SIG-M5 treated with dmso at 0.1 percent for 504 hours (cell line): ENCODE measurements around the gene ICA1.
"Not testable (repeated sequence)": the region's sequence is repeated elsewhere in the genome, so short reads cannot be mapped to it uniquely, and the experiment has no call there.

ENCODE experiments used
- DNase-seq: peaks from one replicate; lab custom pipeline; 2025; ENCODE audit not compliant: unreplicated experiment; lab: John Stamatoyannopoulos, UW

ICA1 gene

GRCh38 chr7:8109196-8110022 lies 152.6 kb downstream of the ICA1 start:
- no peak for DNase-seq

- no peak for DNase-seq
These were observed 156.4 kb downstream of the ICA1 start for GRCh38 chr7:8105449-8106095.

GRCh38 chr7:8103282-8103681 lies 158.7 kb downstream of the ICA1 start:
- no peak for DNase-seq

DNA sequence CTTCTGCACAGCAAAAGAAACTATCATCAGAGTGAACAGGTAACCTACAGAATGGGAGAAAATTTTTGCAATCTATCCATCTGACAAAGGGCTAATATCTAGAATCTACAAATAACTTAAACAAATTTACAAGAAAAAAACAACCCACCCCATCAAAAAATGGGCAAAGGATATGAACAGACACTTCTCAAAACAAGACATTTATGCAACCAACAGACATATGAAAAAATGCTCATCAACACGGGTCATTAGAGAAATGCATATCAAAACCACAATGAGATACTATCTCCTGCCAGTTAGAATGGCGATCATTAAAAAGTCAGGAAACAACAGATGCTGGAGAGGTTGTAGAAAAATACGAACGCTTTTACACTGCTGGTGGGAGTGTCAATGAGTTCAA lies 160.7 kb downstream of the ICA1 start:
- not testable (repeated sequence) for DNase-seq

DNA sequence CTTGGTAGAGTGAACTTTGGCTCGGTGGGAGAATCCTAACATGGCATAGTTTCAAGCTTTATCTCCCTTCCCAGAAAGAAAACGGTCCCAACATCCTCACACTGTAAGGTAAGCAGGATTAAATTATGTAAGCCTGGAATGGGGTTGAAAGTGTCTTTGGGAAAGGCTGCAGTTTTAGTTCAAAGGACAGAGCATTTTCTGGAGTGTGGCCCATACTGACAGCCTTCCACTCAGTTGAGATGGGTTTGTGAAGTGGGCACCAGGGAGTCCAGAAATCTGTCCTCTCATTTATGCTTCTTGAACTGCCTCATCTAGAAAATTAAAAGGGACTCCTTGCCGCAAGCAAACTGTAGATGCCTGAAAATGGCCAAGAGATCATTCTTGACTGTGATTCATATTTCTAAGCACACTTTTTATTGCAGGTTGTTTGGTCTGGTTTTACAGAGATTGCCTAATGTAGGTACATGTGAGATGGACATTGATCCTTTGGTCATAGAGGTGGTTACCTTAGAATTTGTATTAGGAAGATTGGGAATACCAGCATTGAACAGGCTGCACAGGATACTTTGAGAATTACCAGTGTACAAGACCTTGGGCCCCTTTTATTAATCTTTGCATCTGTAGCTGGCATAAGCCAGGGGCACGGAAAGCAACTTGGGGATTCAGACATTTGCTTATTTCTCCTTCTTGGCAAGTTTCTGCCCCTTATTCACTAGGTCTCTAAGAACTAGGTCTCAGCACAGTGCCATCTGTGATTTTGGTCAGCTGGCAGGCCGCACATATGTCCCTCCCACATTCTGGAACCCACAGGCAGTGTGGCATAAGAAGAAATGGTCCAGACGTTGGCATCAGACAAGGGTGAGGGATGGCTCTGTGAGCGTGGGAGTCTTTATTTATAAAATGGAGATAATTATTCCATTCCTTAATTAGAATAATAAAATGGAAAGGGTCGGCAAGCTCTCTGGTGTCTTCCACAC lies 167.5 kb downstream of the ICA1 start:
- no peak for DNase-seq

- DNase-seq, result no peak
These were observed 169.8 kb downstream of the ICA1 start for GRCh38 chr7:8092140-8092539.

DNA sequence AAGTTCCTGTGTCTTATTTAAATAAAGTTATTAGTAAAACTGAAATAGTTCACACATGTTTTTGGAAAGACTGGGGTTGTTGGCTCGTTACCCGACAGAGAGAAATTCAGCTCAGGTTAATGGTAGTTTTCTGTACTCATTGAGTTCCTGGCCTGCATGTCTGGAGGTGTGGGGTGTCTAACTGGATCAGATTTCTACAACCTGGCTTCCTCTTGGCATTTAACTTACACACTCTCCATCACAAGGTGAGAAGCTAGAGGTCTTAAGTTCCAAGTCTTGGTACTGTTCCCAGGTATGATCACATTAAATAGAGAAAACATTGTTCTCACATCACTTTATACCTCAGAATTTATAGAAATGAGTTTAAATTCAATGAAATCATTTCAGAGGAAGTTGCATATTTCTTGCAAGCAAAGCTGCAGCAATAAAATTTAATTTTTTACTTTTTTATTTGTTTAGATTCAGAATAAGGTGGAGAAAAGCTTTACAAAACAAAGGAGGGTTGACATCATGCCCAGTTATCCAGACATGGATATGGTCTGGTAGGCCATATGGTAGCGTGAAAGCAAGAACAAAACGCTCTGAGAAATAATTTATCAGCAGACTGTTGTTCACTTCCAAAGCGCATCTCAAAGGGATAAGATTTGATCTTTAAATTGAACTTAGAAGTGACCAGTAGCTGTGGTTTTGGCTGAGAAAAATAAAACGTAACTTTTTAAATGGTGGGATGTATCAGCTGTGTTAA lies 172.8 kb downstream of the ICA1 start:
- no peak for DNase-seq

- DNase-seq, result no peak
These were observed 175.7 kb downstream of the ICA1 start for GRCh38 chr7:8086239-8086638.

DNA sequence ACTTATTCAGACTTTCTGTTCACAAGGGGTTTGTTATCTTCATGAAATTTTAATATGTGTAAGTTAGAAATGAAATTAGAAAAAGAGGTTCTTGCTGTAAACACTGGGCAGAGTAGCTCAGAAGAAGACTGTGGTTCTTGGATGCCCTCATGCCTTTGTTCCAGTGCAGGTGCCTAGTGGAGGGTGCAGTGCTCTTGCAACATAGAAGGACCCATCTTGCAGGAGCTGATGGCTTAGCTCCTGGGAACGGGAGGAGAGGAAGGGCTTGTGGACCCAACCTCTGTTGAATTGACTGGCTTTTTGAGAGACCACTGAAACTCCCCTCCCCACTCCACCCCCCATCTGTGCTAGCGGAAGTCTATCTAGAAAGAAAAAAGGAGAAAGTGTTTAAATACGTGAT lies 176.5 kb downstream of the ICA1 start:
- DNase-seq, result no peak

- no peak for DNase-seq
These were observed 177.1 kb downstream of the ICA1 start for GRCh38 chr7:8084836-8085235.

GRCh38 chr7:8082762-8083161 lies 179.2 kb downstream of the ICA1 start:
- DNase-seq, result no peak

DNA sequence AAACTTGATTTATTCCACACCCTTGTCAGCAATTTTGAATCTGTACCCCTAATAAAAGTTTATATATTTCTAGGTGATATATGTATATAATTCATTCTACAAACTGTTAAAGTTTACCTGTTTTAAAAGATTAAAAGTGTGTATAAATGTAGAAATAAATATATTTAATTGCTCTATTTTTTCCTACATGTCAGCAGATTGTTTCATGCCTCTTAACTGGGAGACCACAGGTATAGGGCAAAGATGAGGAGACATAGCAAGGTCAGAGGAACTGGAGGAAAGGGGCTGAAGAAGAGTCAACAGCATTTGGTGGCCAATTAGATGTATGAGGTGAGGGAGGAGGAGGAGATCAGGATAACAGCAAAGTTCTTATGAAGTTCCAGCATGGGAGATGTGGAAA lies 183.5 kb downstream of the ICA1 start:
- no peak for DNase-seq

DNA sequence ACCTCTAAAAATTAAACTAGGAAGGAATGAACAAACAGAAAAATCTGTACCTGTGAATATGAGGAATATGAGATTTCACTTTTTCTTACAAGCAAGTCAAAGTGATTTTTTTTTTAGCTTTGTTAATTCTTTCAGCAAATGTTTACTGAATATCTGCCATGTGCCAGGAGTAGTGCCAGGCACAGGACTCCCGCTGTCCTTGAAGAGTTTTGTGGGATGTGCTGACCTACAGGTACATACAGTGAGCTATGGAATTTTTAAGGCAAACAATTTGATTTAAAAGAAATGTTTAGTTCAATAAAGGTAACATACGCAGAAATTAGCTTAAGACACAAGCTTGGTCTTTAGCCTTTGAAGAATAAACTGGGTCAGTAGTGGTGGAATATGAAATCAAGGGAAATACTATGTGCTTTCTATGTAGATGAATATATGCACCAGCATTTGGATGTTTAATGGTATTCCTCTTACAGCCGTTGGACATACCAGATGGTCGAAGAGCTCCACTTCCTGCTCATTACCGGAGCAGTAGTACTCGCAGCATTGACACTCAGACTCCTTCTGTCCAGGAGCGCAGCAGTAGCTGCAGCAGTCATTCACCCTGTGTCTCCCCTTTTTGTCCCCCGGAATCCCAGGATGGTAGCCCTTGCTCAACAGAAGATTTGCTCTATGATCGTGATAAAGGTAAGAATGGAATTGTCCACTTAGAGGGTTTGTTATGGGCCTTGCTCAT lies 191.4 kb downstream of the ICA1 start:
- no peak for DNase-seq

GRCh38 chr7:8068892-8069686 lies 192.9 kb downstream of the ICA1 start:
- DNase-seq, result no peak

DNA sequence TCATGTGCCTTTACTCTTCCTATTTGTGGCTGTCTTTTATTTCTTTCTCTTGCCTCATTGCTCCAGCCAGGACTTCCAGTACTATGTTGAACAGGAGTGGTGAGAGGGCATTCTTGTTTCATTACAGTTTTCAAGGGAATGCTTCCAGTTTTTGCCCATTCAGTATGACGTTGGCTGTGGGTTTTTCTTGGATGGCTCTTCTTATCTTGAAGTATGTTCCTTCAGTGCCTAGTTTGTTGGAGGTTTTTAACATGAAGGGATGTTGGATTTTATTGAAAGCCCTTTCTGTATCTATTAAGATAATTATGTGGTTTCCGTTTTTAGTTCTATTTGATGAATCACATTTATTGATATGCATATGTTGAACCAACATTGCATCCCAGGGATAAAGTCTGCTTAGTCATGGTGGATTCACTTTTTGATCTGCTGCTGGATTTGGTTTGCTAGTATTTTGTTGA lies 196.6 kb downstream of the ICA1 start:
- DNase-seq, result no peak

GRCh38 chr7:8064828-8065227 lies 197.1 kb downstream of the ICA1 start:
- no peak for DNase-seq

DNA sequence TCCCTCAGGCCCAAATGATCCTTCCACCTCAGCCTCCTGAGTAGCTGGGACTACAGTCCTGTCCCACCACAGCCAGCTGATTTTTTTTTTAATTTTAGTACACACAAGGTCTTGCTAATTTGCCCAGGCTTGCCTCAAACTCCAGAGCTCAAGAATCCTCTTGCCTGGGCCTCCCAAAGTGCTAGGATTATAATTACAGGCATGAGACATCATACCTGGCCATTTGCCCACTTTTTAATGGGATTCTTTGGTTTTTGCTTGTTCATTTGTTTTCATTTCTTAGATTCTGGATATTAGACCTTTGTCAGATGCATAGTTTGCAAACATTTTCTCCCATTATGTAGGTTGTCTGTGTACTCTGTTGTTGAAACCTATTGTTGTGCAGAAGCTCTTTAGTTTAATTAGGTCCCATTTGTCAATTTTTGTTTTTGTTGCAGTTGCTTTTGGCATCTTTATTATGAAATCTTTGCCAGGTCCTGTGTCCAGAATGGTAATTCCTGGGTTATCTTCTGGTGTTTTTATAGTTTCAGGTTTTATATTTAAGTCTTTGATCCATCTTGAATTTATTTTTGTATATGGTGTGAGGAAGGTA lies 198.2 kb downstream of the ICA1 start:
- DNase-seq, result no peak

DNA sequence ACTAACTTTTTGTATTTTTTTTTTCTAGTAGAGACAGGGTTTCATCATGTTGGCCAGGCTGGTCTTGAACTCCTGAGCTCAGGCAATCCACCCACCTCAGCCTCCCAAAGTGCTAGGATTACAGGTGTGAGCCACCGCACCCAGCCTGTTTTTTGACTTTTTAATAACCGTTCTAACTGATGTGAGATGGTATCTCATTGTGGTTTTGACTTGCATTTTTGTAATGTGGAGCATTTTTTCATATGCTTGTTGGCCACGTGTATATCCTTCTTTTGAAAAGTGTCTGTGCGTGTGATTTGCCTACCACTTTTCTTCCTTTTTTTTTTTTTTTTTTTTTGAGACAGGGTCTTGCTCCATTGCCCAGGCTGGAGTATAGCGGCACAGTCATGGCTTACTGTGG lies 198.7 kb downstream of the ICA1 start:
- not testable (repeated sequence) for DNase-seq
